NCI-H2107 treated with DMSO at 0.1 percent for 48 hours (cell line): ENCODE data around the gene SMAD6.

Experiments
- DNase-seq: peaks from one replicate; lab custom pipeline; 2025; ENCODE audit not compliant: unreplicated experiment; lab: John Stamatoyannopoulos, UW

The SMAD6 gene

GRCh38 chr15:66702035-66702786 lies at the start of gene SMAD6:
Gene SMAD6 (plus strand): TSS chr15:66702236. CDS start chr15:66703259, 1,023 bp downstream.
- DNase-seq = peak; percentile 72

- DNase-seq = no peak
Observed at GRCh38 chr15:66652806-66653205, 49.2 kb upstream of the SMAD6 start.

- DNase-seq = no peak
Observed at GRCh38 chr15:66653398-66653797, 48.6 kb upstream of the SMAD6 start.

GRCh38 chr15:66653852-66654251 lies 48.2 kb upstream of the SMAD6 start:
- no peak for DNase-seq

- DNase-seq = no peak
Observed at GRCh38 chr15:66654361-66654738, 47.7 kb upstream of the SMAD6 start.

- no peak for DNase-seq
Observed at GRCh38 chr15:66654739-66655375, 47.2 kb upstream of the SMAD6 start.

GRCh38 chr15:66655511-66655910 lies 46.5 kb upstream of the SMAD6 start:
- DNase-seq = no peak

GRCh38 chr15:66655997-66656396 lies 46.0 kb upstream of the SMAD6 start:
- DNase-seq = no peak

- no peak for DNase-seq
Observed at GRCh38 chr15:66657185-66658020, 44.6 kb upstream of the SMAD6 start.

- no peak for DNase-seq
Observed at GRCh38 chr15:66658044-66658443, 44.0 kb upstream of the SMAD6 start.

GRCh38 chr15:66658855-66659254 lies 43.2 kb upstream of the SMAD6 start:
- DNase-seq = no peak

- DNase-seq = no peak
Observed at GRCh38 chr15:66659384-66659783, 42.7 kb upstream of the SMAD6 start.

GRCh38 chr15:66661432-66662096 lies 40.5 kb upstream of the SMAD6 start:
- no peak for DNase-seq

GRCh38 chr15:66662522-66662921 lies 39.5 kb upstream of the SMAD6 start:
- DNase-seq = no peak

GRCh38 chr15:66663664-66664063 lies 38.4 kb upstream of the SMAD6 start:
- no peak for DNase-seq

- DNase-seq = no peak
Observed at GRCh38 chr15:66670175-66670574, 31.9 kb upstream of the SMAD6 start.

- peak; percentile 6 for DNase-seq
Observed at GRCh38 chr15:66670762-66671580, 31.1 kb upstream of the SMAD6 start.

GRCh38 chr15:66672867-66673266 lies 29.2 kb upstream of the SMAD6 start:
- DNase-seq = no peak

- no peak for DNase-seq
Observed at GRCh38 chr15:66673410-66674322, 28.4 kb upstream of the SMAD6 start.
